ENCODE data around the gene TBX6. TPM values are rescaled to one million over a fixed set of nuclear protein-coding genes. Genes with fewer than 3 reads are reported as not detected.

The TBX6 gene
- total and polyA plus RNA-seq, 10 of the 15 experiments (the other 5 are each of a cell fraction or from before 2014, with no cell fraction given), result 0.08 to 0.90 (median 0.31) TPM; not detected in 2

GRCh38 chr16:30086291-30087140, 5.2 kb downstream of the TBX6 start:
- no peak for FAIRE-seq
- Histone ChIP-seq H3K79me2 (ENCODE audit: control insufficient read depth, insufficient read depth, low read length) (no peaks in the 10 kb centered on the region), H3K36me3 (ENCODE audit: control insufficient read depth in 2 of 2, insufficient read depth in 2 of 2, low read length in 1 of 2) (peaks cover 18 to 27% of the 10 kb centered on the region in 2 experiments; a peak in 3 of 4 replicates), H3K9me3 (replicated peaks; ENCODE audit: control insufficient read depth, insufficient read depth, low read length) (no peaks in the 10 kb centered on the region), H3K4me1 (ENCODE audit: control insufficient read depth, insufficient read depth, low read length) (peaks cover 2% of the 10 kb centered on the region; the same call in 1 of the 2 replicates), H3K4me3 (no peak overlapping the region), H3K27me3 (replicated peaks in 1 of 2; ENCODE audit: control insufficient read depth in 2 of 2, insufficient read depth in 2 of 2, low read length in 1 of 2) (no peaks in the 10 kb centered on the region), H3K4me2 (ENCODE audit: control insufficient read depth, insufficient read depth) (no peak overlapping the region), H2AFZ (ENCODE audit: control insufficient read depth, low read depth, low read length) (no peak overlapping the region), H3K27ac (ENCODE audit: control insufficient read depth, insufficient read depth) (no peak overlapping the region), H4K20me1 (ENCODE audit: control insufficient read depth, insufficient read depth) (no peaks in the 10 kb centered on the region), H3K9ac (ENCODE audit: control insufficient read depth, insufficient read depth, low read length) (no peak overlapping the region)
- TF ChIP-seq TCF12 (IDR thresholded peaks at IDR 0.05; ENCODE audit: low read depth, low read length) (no peak), MTA3 (IDR thresholded peaks at IDR 0.05; ENCODE audit: borderline replicate concordance, low read length) (no peak), POLR2AphosphoS5 (IDR thresholded peaks at IDR 0.05; ENCODE audit: low read length) (peak; percentile 57; the same call in 1 of the 2 replicates), NFIC (IDR thresholded peaks at IDR 0.05; ENCODE audit: low read depth, low read length) (no peak), ETV6 (conservative IDR thresholded peaks at IDR 0.05 in 1 of 2, IDR thresholded peaks at IDR 0.05 in 1 of 2; ENCODE audit: borderline replicate concordance in 1 of 2, low read depth in 1 of 2) (no peak), SRF (IDR thresholded peaks at IDR 0.05; ENCODE audit: low read depth in 2 of 2, low read length in 2 of 2) (no peak), POLR2A (IDR thresholded peaks at IDR 0.05; ENCODE audit: low read depth, low read length) (no peak; the same call in 1 of the 2 replicates), POU2F2 (IDR thresholded peaks at IDR 0.05; ENCODE audit: borderline replicate concordance, low read depth, low read length) (no peak), BACH1 (IDR thresholded peaks at IDR 0.05; ENCODE audit: borderline replicate concordance) (no peak)
- in situ Hi-C loops (cut with MboI) (loop anchor here (25.0 kb wide), 1 partner anchor 1801 kb away; no protein-coding TSS in a partner anchor), intact Hi-C loops (cut with micrococcal nuclease; ENCODE audit: unreplicated experiment) (no loop called here)
- ChIA-PET POLR2A (interaction anchor here (0.8 kb wide), 1 partner anchor 20 kb away, joined by 5 read pairs; the partner anchor contains the start of gene ALDOA), SMC1A (ENCODE audit: uncharacterized antibody, unreplicated experiment) (no interaction called here), CTCF (no interaction called here), RAD21 (ENCODE audit: unreplicated experiment) (no interaction called here)
- DNase-seq (ENCODE audit: low read depth, low spot score), result no peak
- no TSS peak for BruUV-seq (replicated peaks)
- ATAC-seq, result no peak
- 64% methylated on average over 26 of the region's 27 CpGs for WGBS (ENCODE audit: insufficient coverage, insufficient replicate concordance, low lambda C conversion rate, missing lambda C conversion rate)

Measured in GM12878 (cell line).